GM12865 (cell line): ENCODE measurements around the gene WDR27.

Experiments used
- DNase-seq: peaks from one replicate; pipeline ENCODE4 v3.0.0; 2010; ENCODE audit warnings: low read depth
- H3K4me3 ChIP-seq: 2 replicates; pipeline ENCODE4 v1.5.1; 2011; ENCODE audit warnings: mild to moderate bottlenecking, low read depth, low read length, control low read depth
- TF ChIP-seq, protein P1 (sequence below): IDR thresholded peaks from 2 replicates; pipeline ENCODE4 v1.5.1; 2011; ENCODE audit warnings: low read length, control low read depth, low read depth, inconsistent platforms; ENCODE audit not compliant: insufficient read depth; ENCODE audit errors: missing control alignments

Gene WDR27

DNA sequence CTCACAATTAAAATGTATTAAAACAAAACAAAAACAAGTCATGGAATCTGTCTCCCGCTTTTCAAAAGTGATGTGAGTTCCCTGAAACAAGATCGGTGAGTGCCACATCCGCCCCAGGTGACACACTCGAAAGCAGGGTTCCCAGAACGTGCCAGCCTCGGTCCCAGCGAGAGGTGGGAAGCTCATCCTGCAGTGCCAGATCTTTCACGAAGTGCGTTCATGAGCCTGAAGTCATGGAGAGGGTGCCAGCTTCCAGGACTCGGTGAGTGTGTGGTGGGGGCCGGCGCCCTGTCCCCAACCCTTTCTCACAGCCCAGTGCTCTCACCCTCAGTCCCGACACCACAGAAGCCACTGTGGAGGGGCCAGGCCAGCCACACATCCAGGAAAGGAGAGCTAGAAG is 127.4 kb downstream of the WDR27 start:
- TF ChIP-seq, protein P1, sequence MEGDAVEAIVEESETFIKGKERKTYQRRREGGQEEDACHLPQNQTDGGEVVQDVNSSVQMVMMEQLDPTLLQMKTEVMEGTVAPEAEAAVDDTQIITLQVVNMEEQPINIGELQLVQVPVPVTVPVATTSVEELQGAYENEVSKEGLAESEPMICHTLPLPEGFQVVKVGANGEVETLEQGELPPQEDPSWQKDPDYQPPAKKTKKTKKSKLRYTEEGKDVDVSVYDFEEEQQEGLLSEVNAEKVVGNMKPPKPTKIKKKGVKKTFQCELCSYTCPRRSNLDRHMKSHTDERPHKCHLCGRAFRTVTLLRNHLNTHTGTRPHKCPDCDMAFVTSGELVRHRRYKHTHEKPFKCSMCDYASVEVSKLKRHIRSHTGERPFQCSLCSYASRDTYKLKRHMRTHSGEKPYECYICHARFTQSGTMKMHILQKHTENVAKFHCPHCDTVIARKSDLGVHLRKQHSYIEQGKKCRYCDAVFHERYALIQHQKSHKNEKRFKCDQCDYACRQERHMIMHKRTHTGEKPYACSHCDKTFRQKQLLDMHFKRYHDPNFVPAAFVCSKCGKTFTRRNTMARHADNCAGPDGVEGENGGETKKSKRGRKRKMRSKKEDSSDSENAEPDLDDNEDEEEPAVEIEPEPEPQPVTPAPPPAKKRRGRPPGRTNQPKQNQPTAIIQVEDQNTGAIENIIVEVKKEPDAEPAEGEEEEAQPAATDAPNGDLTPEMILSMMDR, result no peak
- no peak overlapping the region for H3K4me3 ChIP-seq
- no peak for DNase-seq

DNA sequence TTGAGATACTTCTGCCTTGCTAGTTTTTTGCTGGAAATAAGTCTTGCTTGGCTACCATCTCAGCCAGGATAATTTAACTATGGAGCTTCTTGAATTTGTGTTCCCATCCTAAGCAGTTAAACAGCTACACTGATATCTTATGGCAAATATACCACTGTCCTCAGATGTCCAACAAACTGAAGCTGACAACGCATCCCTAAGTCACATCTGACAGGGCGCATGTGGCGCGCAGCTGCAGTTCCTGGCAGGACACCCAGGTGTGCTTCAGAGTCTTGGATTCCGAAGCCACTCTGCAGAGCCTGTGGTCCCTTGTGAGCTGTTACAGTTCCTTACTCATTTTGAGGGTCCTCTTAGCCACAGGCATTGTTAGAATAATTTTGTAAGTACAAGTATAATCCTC is 127.9 kb downstream of the WDR27 start:
- TF ChIP-seq, protein P1, result no peak
- no peak overlapping the region for H3K4me3 ChIP-seq
- no peak for DNase-seq

DNA sequence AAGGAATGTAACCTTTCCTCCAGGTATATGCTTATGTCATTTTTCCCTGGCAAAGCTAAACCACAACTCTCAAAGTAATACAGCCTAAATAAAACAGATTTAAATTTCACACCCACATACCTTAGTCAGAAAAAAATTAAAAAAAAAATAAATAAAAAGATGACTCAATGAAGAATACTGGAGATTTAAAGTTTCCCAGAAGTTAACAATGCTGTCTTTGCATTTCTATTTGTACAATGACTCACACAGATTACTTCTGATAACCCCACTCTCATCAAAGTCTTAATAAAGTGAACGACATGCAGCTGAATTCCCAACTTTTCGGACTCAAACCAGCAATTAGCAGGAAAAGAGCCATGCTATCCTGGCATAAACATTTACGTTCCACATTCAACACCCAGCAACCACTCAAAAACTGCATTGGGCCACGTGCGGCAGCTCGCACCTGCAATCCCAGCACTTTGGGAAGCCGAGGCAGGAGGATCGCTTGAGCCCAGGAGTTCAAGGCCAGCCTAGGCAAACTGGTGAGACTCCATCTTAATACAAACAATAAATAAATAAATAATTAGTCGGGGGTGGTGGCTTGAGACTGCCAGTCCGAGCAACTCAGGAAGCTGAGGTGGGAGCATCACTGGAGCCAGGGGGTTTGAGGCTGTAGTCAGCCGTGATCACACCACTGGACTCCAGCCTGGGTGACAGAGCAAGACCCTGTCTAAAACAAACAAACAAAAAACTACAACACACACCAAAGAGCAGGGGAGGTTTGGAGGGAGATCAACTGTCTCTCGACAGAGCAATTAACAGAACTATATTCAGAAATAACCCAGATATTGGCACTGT is 130.5 kb downstream of the WDR27 start:
- H3K4me3 ChIP-seq, result no peak overlapping the region
- TF ChIP-seq, protein P1, result no peak
- DNase-seq, result no peak

DNA sequence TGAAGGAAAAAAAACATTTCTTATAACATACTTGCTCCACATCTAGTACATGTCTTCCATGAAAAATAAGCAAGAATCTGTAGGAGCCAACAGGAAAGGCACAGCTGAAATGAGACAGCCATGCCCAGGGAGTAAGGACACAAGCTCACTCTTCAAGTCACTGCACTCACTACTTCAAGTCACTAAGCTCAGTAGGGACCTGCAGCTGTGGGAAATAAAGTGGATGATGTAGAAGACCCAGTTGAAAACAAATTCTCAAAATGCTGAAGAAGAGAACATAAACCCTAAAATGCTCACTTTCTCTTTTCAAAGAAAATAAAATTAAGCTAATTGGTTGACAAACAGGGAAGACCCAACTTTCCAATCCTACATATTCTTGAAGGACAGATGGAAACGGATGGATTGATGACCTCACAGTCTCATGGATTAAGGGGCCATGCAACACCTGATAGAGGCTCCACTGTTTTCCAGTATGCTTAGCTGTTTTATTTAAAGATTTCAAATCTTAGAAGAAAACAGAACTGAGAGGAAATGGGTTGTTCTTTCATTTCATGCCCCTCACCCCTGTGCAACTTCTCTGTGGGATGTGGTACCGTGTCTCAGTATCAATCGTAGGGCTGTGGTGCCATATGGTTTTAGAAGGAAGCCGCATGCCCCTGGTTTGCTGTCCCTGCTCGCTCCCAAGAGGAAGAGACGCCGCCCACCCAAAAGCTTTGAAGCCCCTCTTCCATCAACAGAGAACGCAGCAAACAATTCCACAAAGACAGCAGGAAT is 133.3 kb downstream of the WDR27 start:
- no peak overlapping the region for H3K4me3 ChIP-seq
- TF ChIP-seq, protein P1, result no peak
- DNase-seq, result peak; percentile 14

DNA sequence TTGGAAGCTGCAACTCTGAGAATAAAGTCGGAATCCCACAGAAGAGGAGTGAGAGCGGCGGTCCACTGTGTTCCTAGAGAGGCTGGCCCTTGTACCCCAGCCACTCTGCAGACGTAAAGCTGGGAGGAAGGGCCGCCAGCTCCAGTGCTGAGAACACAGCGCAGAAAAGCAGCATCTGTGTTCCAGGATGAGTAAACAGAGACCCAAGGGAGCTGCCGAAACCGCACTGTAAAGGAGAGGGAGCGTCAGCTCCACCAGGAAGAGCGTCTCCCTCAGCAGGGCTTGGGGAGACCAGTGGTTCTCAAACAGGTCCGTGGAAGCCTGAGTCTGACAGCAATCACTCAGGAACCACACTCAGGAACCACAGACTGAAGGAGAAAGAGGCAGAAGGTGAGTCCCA is 134.0 kb downstream of the WDR27 start:
- no peak for DNase-seq
- TF ChIP-seq, protein P1, result no peak
- H3K4me3 ChIP-seq, result no peak overlapping the region

DNA sequence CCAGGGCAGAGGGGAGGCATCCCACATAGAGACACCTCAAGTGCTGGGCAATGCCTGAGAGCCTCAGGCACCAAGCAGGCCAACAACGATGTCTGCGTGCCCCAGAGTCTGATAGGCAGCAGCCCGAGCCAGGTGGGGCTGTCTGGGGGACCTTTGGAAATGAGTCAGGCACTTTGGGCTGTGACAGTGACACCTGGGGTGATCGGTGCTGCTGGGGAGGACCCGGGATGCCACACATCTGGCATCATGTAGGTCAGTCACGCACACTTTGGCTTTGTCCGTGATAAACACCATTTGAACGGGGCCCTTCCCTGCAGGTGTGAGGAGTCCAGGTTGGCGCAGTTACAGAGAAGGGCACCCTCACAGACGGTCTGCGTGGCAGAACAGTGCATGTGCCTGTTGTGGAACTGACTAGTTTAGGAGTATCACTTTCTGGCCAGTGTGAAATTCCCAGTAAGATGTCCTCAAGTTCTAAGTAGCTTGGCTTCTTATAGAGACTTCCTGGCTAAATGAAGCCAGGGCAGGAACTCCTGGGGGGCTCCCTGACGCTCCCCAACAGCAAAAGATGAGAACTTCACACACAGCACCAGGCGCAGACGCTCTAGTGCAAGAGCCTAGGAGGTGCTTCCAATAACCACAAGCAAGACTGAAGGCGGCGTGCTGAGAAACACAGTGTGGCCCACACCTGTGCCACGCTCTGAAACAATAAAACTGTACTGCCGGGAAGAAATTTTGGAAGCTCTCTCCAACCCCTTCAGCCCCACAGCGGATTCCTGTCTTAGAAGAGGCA is 134.7 kb downstream of the WDR27 start:
- TF ChIP-seq, protein P1, result no peak
- no peak for DNase-seq
- H3K4me3 ChIP-seq, result no peak overlapping the region
